Right renal pelvis (tissue), 4 donors: Measurements from ENCODE around the gene GNAI1. TPM values are rescaled to one million over a fixed set of nuclear protein-coding genes. Genes with fewer than 3 reads are reported as not detected.

ENCODE experiments used
- DNase-seq, 4 donors: peaks; one replicate each; pipeline ENCODE4 v3.0.0-alpha.2; 2013; ENCODE audit warnings: low read depth in 4 of 4, low spot score in 3 of 4, missing footprints in 1 of 4
- polyA plus RNA-seq, 4 donors: library from polyadenylated mRNA; unstranded; fragments of 120-200 nt; gene quantifications; one replicate each; pipeline ENCODE4 v1.2.1, GENCODE V29; 2013; ENCODE audit not compliant: insufficient read length in 4 of 4

GNAI1 gene
- polyA plus RNA-seq, 4 donors, result 131 to 138 (median 135) TPM

- DNase-seq, result no peak
Measured at GRCh38 chr7:80131675-80132435, 2.8 kb upstream of the GNAI1 start.

GRCh38 chr7:80132594-80132993, 2.0 kb upstream of the GNAI1 start:
- DNase-seq, result no peak

- no peak for DNase-seq
Measured at GRCh38 chr7:80133361-80134114, 1.1 kb upstream of the GNAI1 start.

GRCh38 chr7:80134115-80134535, 506 bp upstream of the GNAI1 start:
- peak in 1 of 4 donors; percentile 33 for DNase-seq

GRCh38 chr7:80135309-80136104, 876 bp downstream of the GNAI1 start:
- DNase-seq, result no peak

GRCh38 chr7:80136261-80137055, 1.8 kb downstream of the GNAI1 start:
- DNase-seq, result no peak

- DNase-seq, result no peak
Measured at GRCh38 chr7:80137410-80137809, 2.8 kb downstream of the GNAI1 start.

GRCh38 chr7:80139236-80139635, 4.6 kb downstream of the GNAI1 start:
- no peak for DNase-seq

- no peak for DNase-seq
Measured at GRCh38 chr7:80140388-80140787, 5.8 kb downstream of the GNAI1 start.

GRCh38 chr7:80141376-80141775, 6.7 kb downstream of the GNAI1 start:
- no peak for DNase-seq

GRCh38 chr7:80142853-80143580, 8.4 kb downstream of the GNAI1 start:
- DNase-seq, result no peak

- no peak for DNase-seq
Measured at GRCh38 chr7:80145780-80146422, 11.3 kb downstream of the GNAI1 start.

GRCh38 chr7:80146545-80147182, 12.0 kb downstream of the GNAI1 start:
- no peak for DNase-seq

- no peak for DNase-seq
Measured at GRCh38 chr7:80147543-80148391, 13.1 kb downstream of the GNAI1 start.

- peak in 1 of 4 donors; percentile 40 for DNase-seq
Measured at GRCh38 chr7:80150611-80151273, 16.1 kb downstream of the GNAI1 start.

GRCh38 chr7:80151274-80151665, 16.6 kb downstream of the GNAI1 start:
- no peak for DNase-seq

GRCh38 chr7:80153446-80153845, 18.8 kb downstream of the GNAI1 start:
- no peak for DNase-seq
